ENCODE measurements around the gene NNT.

- TF ChIP-seq YY1 (IDR thresholded peaks at IDR 0.05; ENCODE audit: insufficient read depth, insufficient read length) (no peak), SUZ12 (IDR thresholded peaks at IDR 0.05; ENCODE audit: extremely low read depth, insufficient read depth, insufficient read length) (no peak)
Observed at GRCh38 chr5:43567967-43568366, 35.0 kb upstream of the NNT start.

Measured in NT2/D1 (cell line).